ENCODE measurements around the gene SMYD4.
"Not testable (repeated sequence)": the region's sequence is repeated elsewhere in the genome, so short reads cannot be mapped to it uniquely, and the experiment has no call there.

SMYD4 gene

GRCh38 chr17:1829216-1829591 lies 498 bp downstream of the SMYD4 start:
- FAIRE-seq, result no peak

GRCh38 chr17:1820528-1821252 lies 9.0 kb downstream of the SMYD4 start:
- FAIRE-seq, result no peak

DNA sequence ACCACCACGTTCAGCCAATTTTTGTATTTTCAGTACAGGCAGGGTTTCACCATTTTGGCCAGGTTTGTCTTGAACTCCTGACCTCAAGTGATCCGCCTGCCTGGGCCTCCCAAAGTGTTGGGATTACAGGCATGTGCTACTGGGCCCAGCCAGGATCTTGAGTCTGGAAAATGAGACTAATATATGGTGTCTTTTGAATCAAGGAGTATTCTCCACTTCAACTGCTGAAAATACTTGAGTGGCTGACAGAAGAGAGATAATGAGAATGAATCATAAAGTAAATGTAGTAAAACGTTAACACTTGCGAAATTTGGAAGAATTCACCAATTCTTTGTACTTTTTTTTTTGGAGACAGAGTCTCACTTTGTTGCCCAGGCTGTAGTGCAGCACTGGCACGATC lies 16.6 kb downstream of the SMYD4 start:
- no peak for FAIRE-seq

DNA sequence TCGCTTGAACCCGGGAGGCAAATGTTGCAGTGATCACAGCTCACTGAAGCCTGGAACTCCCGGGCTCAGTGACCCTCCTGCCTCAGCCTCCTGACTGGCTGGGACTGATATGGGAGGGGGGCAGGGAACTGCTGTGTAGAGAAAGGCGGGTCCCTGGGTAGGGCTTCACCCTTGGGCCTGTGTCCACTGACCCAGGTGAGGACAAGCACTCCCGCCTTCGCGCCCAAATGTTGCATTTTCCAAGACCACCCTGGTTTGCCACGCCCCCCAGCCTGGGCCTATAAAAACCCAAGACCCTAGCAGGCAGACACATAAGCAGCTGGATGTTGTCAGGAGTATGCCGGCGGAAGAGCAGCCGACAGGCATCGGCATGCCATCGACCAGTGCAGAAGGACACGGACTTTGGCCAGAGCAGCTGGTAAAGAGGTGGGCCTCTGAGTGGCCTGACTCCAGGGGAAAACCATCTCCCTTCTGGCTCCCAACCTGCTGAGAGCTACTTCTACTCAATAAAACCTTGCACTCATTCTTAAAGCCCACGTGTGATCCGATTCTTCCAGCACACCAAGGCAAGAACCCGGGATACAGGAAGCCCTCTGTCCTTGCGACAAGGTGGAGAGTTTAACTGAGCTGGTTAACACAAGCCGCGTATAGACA lies 19.1 kb downstream of the SMYD4 start:
- FAIRE-seq, result no peak

DNA sequence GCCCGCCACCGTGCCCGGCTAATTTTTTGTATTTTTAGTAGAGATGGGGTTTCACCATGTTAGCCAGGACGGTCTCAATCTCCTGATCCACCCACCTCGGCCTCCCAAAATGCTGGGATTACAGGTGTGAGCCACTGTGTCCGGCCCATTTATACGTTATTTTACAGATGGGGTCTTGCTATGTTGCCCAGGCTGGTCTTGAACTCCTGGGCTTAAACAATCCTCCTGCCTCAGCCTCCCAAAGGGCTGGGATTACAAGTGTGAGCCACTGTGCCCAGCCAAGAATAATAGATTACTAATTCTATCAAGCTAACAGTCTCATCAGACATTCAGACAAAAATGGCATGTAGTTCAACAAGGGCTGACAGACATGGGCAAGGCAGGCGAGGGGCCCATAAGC lies 19.9 kb downstream of the SMYD4 start:
- FAIRE-seq, result not testable (repeated sequence)

DNA sequence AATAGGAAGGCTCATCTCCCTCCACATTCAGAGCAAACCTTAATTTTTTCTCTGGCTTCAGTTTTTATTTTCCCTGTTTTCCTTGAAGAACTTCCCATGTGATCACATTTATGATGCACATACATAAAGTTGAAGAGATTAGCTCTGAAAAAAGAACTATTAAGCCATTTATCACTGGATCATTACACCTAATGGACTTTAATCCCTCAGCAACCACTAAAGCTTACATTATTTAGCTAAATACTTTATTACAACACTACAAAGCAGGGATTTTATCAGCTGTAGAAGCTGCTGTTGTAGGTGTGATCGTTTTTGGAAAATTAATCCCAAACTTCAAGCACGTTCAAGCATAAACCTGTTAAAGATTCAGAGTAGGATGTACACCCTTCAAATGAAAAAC lies 21.1 kb downstream of the SMYD4 start:
- no peak for FAIRE-seq

- FAIRE-seq, result no peak
These were observed 21.8 kb downstream of the SMYD4 start for GRCh38 chr17:1807890-1808289.

DNA sequence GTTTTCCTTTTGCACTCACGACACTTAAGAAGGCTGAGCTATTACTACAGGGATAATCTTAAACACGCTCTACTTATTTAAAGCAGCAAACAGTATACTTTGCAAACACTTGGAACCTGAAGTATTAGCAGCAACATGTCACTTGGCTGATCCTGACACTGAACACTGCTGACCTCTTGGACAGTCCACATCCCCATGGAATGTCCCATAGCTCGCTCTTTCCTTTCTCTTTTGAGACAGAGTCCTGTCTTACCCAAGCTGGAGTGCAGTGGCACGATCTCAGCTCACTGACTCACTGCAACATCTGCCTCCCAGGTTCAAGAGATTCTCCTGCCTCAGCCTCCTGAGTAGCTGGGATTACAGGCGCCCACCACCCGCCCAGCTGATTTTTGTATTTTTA lies 26.4 kb downstream of the SMYD4 start:
- no peak for FAIRE-seq

- no peak for FAIRE-seq
These were observed 27.3 kb downstream of the SMYD4 start for GRCh38 chr17:1802429-1802828.

GRCh38 chr17:1800712-1801111 lies 29.0 kb downstream of the SMYD4 start:
- no peak for FAIRE-seq

DNA sequence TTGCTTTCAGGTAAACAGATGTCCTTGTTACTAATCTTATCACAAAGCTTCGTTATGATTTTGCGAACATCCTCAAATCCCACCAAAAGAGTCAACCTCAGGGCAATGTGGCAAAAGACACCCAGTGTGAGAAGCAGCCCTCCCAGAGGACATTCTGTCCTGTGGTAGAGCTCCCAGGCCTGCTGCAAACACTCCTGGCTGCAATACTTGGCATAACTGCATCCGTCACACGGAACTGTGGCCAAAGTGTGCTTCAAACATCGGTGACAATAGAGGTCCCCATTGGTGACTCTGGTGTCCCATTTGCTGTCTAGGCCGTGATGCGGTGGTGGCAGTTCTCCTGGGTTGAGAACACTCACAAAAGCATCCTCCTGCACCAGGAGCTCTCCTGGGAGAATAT lies 29.5 kb downstream of the SMYD4 start:
- no peak for FAIRE-seq

DNA sequence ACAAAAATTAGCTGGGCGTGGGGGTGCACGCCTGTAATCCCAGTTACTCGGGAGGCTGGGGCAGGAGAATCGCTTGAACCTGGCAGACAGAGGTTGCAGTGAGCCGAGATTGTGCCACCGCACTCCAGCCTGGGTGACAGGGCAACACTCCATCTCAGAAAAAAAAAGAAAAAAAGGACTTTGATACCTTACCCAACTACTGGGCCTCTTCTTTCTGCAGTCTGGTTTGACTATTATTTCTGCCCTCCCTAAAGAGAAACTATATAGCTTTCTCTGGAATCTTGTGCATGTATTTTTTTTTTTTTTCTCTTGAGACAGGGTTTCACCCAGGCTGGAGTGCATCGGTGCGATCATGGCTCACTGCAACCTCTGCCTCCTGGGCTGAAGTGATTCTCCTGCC lies 31.9 kb downstream of the SMYD4 start:
- FAIRE-seq, result not testable (repeated sequence)

GRCh38 chr17:1797323-1797722 lies 32.4 kb downstream of the SMYD4 start:
- FAIRE-seq, result no peak

- no peak for FAIRE-seq
These were observed 32.9 kb downstream of the SMYD4 start for GRCh38 chr17:1796800-1797199.

- FAIRE-seq, result no peak
These were observed 36.3 kb downstream of the SMYD4 start for GRCh38 chr17:1793447-1793806.

GRCh38 chr17:1792495-1793446 lies 36.9 kb downstream of the SMYD4 start:
- no peak for FAIRE-seq

DNA sequence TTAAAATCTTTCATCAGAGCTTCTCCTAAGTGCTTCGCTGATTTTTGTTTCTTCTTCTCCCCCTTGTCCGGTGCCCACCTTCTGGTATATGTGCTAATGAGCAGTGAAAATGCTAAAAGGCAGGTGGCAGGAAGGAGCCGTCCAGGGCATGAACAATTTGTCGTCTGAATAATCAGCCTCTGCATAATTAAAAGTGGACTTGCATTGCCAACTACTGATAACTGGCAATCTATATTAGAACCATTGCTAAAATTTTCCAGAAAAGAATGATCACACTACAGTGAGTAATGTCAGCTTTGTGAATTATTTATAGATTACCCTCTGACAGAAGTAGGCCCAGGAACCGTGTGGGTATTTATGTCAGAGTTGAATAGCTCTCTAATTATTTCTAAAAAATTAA lies 39.8 kb downstream of the SMYD4 start:
- FAIRE-seq, result no peak

GRCh38 chr17:1787301-1787902 lies 42.3 kb downstream of the SMYD4 start:
- FAIRE-seq, result no peak

- FAIRE-seq, result no peak
These were observed 43.0 kb downstream of the SMYD4 start for GRCh38 chr17:1786708-1787107.

- FAIRE-seq, result no peak
These were observed 43.8 kb downstream of the SMYD4 start for GRCh38 chr17:1785930-1786329.

- FAIRE-seq, result peak; percentile 74
These were observed 45.7 kb downstream of the SMYD4 start for GRCh38 chr17:1783834-1784611.

GRCh38 chr17:1783271-1783670 lies 46.4 kb downstream of the SMYD4 start:
- no peak for FAIRE-seq

DNA sequence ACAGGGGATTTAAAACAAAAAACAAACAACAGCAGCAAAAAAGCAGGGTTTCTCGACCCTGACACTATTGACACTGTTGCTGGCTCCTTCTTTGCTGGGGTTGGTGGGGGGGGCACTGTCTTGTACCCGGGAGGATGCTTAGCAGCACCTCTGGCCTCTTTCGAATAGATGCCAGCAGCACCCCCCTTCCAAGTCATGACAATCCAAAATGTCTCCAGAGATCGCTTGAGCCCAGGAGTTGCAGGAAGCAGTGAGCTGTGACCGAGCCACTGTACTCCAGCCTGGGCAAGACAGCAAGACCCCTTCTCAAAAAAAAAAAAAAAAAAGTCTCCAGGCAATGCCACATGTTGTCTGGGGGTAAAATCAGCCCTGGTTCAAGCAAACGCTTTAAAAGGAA lies 47.5 kb downstream of the SMYD4 start:
- no peak for FAIRE-seq

Data from G401.6 (cell line).